Lung (tissue), 12 donors: ENCODE measurements around the gene FRMD3. TPM values are rescaled to one million over a fixed set of nuclear protein-coding genes. Genes with fewer than 3 reads are reported as not detected.

Experiments
- ATAC-seq: fragments of 200-7000 bp; cut with Tn5 transposase; one replicate; pipeline ENCODE4 v1.9.1; 2020; ENCODE audit warnings: moderate number of reproducible peaks; ENCODE audit not compliant: insufficient read depth, low FRiP score
- DNase-seq, 3 donors: peaks; one replicate each; pipeline ENCODE4 v3.0.0-alpha.2; 2013 to 2017
- H3K27ac ChIP-seq, 2 donors: one replicate each; pipeline ENCODE4 v1.5.1; 2013; ENCODE audit warnings: mild to moderate bottlenecking in 2 of 2, moderate library complexity in 2 of 2, control low read depth in 1 of 2, inconsistent platforms in 1 of 2, low read depth in 1 of 2, low read length in 1 of 2
- H3K27me3 ChIP-seq, 3 donors: one replicate each; pipeline ENCODE4 v1.5.1; 2013; ENCODE audit warnings: low read length in 2 of 3; ENCODE audit not compliant: control insufficient read depth in 3 of 3, insufficient read depth in 3 of 3
- H3K36me3 ChIP-seq, 4 donors: one replicate each; pipeline ENCODE4 v1.5.1; 2013; ENCODE audit warnings: low read length in 4 of 4, mild to moderate bottlenecking in 1 of 4, moderate library complexity in 1 of 4; ENCODE audit not compliant: control insufficient read depth in 4 of 4, insufficient read depth in 4 of 4
- H3K4me1 ChIP-seq, 5 donors: one replicate each; pipeline ENCODE4 v1.5.1; 2013; ENCODE audit warnings: low read length in 5 of 5, mild to moderate bottlenecking in 2 of 5, moderate library complexity in 1 of 5; ENCODE audit not compliant: control insufficient read depth in 5 of 5, insufficient read depth in 5 of 5
- H3K4me3 ChIP-seq: one replicate; pipeline ENCODE4 v1.5.1; 2013; ENCODE audit warnings: mild to moderate bottlenecking, control low read depth, moderate library complexity
- H3K9ac ChIP-seq, 2 donors: one replicate each; pipeline ENCODE4 v1.5.1; 2013; ENCODE audit warnings: low read length in 2 of 2, control low read depth in 1 of 2; ENCODE audit not compliant: insufficient read depth in 1 of 2
- H3K9me3 ChIP-seq, 4 donors: one replicate each; pipeline ENCODE4 v1.5.1; 2013; ENCODE audit warnings: low read length in 3 of 4, mild to moderate bottlenecking in 1 of 4, moderate library complexity in 1 of 4; ENCODE audit not compliant: control insufficient read depth in 4 of 4, insufficient read depth in 3 of 4
- WGBS, 2 donors: extraction: QIAGEN DNeasy Blood & Tissue Kit; methylation state at CpG; one replicate each; pipeline ENCODE4 v1.1.7; 2013; 5-methylcytosine and 5-hydroxymethylcytosine counted together
- polyA plus RNA-seq, 2 donors: library from polyadenylated mRNA; stranded (reverse); fragments of 200-250 nt; gene quantifications; one replicate each; pipeline ENCODE4 v1.2.1, GENCODE V29; 2013
- total RNA-seq, 2 donors: library from RNA; depleted of rRNA in 1 of 2; stranded (reverse); fragments of >200 nt in 1 of 2; gene quantifications; one replicate each; pipeline ENCODE4 v1.2.1, GENCODE V29; 2014 to 2021
- TF ChIP-seq, protein P1 (sequence below): IDR thresholded peaks from 2 replicates; pipeline ENCODE4 v1.5.1; 2012; ENCODE audit warnings: mild to moderate bottlenecking; ENCODE audit errors: control extremely low read depth, extremely low read depth
- donor health status: control.
- donor health status: control.
- donor health status: Bipolar disorder and iron deficiency.
- donor health status: healthy.
- donor health status: DM: yes; HTN: yes; CAD: no.

The FRMD3 gene
- total and polyA plus RNA-seq, 4 donors: 0.75 to 3.2 (median 1.6) TPM

DNA sequence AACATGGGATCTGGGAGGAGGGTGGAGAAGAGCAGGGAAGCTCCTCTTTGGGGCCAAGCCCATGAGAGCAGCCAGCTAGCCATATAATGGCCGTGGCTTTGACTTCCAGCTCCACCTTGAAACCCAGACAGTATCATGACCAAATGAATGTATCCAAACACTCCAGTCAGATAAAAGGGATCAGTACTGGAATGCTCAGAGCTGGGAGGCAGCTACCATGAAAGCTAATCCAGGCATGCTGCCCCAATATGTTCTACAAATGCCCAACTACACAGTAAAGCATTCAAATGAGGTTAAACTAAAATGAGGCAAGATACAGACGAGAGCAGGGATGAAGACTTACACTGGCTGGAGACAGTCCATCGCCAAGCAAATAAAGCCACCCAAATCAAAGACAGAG, 69.4 kb downstream of the FRMD3 start:
- Histone ChIP-seq H3K27me3 (no peaks in the 10 kb centered on the region), H3K4me3 (no peak overlapping the region), H3K36me3 (no peaks in the 10 kb centered on the region), H3K27ac (no peak overlapping the region), H3K4me1 (peaks cover 0 to 19% (median 0%) of the 10 kb centered on the region in 5 donors), H3K9me3 (no peaks in the 10 kb centered on the region), H3K9ac (no peak overlapping the region)
- no peak for DNase-seq
- TF ChIP-seq, protein P1, sequence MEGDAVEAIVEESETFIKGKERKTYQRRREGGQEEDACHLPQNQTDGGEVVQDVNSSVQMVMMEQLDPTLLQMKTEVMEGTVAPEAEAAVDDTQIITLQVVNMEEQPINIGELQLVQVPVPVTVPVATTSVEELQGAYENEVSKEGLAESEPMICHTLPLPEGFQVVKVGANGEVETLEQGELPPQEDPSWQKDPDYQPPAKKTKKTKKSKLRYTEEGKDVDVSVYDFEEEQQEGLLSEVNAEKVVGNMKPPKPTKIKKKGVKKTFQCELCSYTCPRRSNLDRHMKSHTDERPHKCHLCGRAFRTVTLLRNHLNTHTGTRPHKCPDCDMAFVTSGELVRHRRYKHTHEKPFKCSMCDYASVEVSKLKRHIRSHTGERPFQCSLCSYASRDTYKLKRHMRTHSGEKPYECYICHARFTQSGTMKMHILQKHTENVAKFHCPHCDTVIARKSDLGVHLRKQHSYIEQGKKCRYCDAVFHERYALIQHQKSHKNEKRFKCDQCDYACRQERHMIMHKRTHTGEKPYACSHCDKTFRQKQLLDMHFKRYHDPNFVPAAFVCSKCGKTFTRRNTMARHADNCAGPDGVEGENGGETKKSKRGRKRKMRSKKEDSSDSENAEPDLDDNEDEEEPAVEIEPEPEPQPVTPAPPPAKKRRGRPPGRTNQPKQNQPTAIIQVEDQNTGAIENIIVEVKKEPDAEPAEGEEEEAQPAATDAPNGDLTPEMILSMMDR: no peak
- 93 to 95% methylated on average over 3 of the region's 3 CpGs for WGBS, 2 donors
- ATAC-seq: no peak

DNA sequence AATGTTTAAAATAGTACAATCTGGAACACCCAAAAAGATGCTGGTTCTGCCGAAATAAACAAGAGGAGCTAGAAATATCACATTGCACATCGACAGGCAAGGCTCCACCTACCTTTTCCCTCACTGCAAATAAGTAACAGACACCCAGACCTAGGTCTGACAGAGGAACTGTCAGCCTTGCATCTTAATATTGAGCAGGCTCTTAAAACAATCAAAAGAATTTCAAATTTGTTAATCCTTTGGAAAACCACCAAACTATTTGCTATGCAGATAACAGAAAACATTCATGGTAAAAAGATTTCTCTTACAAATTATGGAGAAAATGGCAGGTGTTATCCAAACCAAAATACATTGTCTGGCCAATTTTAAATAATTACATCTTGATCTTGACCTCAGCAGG, 71.3 kb downstream of the FRMD3 start:
- H3K4me3 ChIP-seq: no peak overlapping the region
- H3K9me3 ChIP-seq: no peaks in the 10 kb centered on the region
- 49 to 53% methylated on average over 2 of the region's 2 CpGs for WGBS, 2 donors
- H3K27ac ChIP-seq: no peak overlapping the region
- H3K27me3 ChIP-seq: no peaks in the 10 kb centered on the region
- H3K9ac ChIP-seq: no peak overlapping the region
- ATAC-seq: no peak
- DNase-seq: no peak
- peaks cover 0 to 13% (median 0%) of the 10 kb centered on the region in 5 donors for H3K4me1 ChIP-seq
- H3K36me3 ChIP-seq: no peaks in the 10 kb centered on the region
- TF ChIP-seq, protein P1: no peak

DNA sequence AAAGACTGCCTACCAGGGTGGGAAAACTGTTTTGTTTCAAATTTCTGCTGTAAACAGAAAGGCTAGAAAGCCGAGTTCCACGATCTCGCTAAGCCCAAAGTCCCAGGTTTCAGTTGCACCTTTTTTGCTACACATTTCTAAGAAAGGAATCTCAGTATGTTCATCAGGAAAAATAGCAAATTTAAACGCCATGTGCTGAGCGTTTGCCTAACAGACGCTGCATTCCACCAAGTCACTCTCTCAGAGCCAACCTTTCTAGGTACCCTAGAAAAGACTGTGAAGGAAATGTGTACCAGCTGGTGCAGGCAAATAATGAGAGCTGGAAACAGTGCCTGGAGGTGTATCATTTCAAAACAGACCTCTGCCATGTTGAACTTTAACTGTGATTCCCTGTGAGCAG, 71.8 kb downstream of the FRMD3 start:
- Histone ChIP-seq H3K36me3 (no peaks in the 10 kb centered on the region), H3K27ac (no peak overlapping the region), H3K9ac (no peak overlapping the region), H3K4me3 (no peak overlapping the region), H3K27me3 (no peaks in the 10 kb centered on the region), H3K4me1 (peaks cover 0 to 8% (median 0%) of the 10 kb centered on the region in 5 donors), H3K9me3 (no peaks in the 10 kb centered on the region)
- TF ChIP-seq, protein P1: no peak
- no peak for DNase-seq
- WGBS, 2 donors: 84 to 89% methylated on average over 6 of the region's 6 CpGs
- ATAC-seq: no peak

DNA sequence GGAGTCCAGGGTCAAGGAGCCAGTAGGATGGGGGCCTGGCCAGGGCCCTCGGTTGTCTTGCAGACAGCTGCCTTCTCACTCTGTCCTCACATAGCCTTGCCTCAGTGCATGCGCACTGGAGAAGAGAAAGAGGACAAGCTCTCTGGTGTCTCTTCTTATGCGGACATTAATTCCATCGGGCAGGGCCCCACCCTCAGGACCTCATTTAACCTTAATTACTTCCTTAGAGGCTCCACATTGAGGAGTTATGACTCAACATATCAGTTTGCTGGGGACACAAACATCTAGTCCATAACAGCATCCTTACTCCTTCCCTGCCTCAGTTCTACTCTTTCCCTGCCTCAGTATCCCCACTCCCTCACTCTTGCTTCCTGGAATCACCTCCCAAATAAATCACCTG, 78.4 kb downstream of the FRMD3 start:
- H3K4me3 ChIP-seq: no peak overlapping the region
- no peaks in the 10 kb centered on the region for H3K27me3 ChIP-seq
- TF ChIP-seq, protein P1: no peak
- H3K4me1 ChIP-seq: no peaks in the 10 kb centered on the region
- no peak overlapping the region for H3K27ac ChIP-seq
- ATAC-seq (no peak), DNase-seq (no peak)
- H3K36me3 ChIP-seq: no peaks in the 10 kb centered on the region
- H3K9me3 ChIP-seq: no peaks in the 10 kb centered on the region
- H3K9ac ChIP-seq: no peak overlapping the region
- WGBS, 2 donors: 82 to 90% methylated on average over 4 of the region's 4 CpGs
